ENCODE data around the gene ABCC3.

- no peak for TF ChIP-seq MYC (IDR thresholded peaks at IDR 0.05; ENCODE audit: low read depth, low read length)
- TF ChIP-seq CTCF (IDR thresholded peaks at IDR 0.05; ENCODE audit: extremely low read depth in 1 of 2, insufficient read depth in 1 of 2, low read depth in 1 of 2, low read length in 2 of 2) = no peak
- TF ChIP-seq POLR2A (IDR thresholded peaks at IDR 0.05; ENCODE audit: low read depth, low read length) = no peak
- TF ChIP-seq EZH2 (IDR thresholded peaks at IDR 0.05; ENCODE audit: borderline replicate concordance, low read depth, low read length, severe bottlenecking) = no peak
- no peak for TF ChIP-seq POLR2AphosphoS5 (IDR thresholded peaks at IDR 0.05; ENCODE audit: insufficient read depth, low read depth, low read length)
- no peak for TF ChIP-seq FOS (IDR thresholded peaks at IDR 0.05; ENCODE audit: borderline replicate concordance, insufficient read depth, low read length)
- no peak for TF ChIP-seq JUN (IDR thresholded peaks at IDR 0.05; ENCODE audit: borderline replicate concordance, insufficient read depth, insufficient read length, low read depth)
Observed at GRCh38 chr17:50638606-50638965, 3.9 kb downstream of the ABCC3 start.

Measured in endothelial cell of umbilical vein (primary cell).